HL-60 (cell line): ENCODE data around the gene MTG2.

Experiments
- CTCF ChIP-seq: IDR thresholded peaks from one replicate; pipeline ENCODE4 v1.5.1; 2011; ENCODE audit warnings: low read length, control low read depth, inconsistent platforms; ENCODE audit not compliant: insufficient read depth
- GABPA ChIP-seq: IDR thresholded peaks from 2 replicates; pipeline ENCODE4 v1.6.1; 2012; ENCODE audit warnings: low read depth
- POLR2AphosphoS5 ChIP-seq: IDR thresholded peaks from 2 replicates; pipeline ENCODE4 v1.6.1; 2012; ENCODE audit warnings: low read depth
- SPI1 ChIP-seq: IDR thresholded peaks from 2 replicates; pipeline ENCODE4 v1.6.1; 2012; ENCODE audit warnings: low read depth, mild to moderate bottlenecking, borderline replicate concordance
- TF ChIP-seq, protein P1 (sequence below): IDR thresholded peaks from 2 replicates; pipeline ENCODE4 v1.6.1; 2012; ENCODE audit warnings: low read depth; ENCODE audit not compliant: insufficient replicate concordance

- TF ChIP-seq CTCF (no peak), GABPA (no peak), POLR2AphosphoS5 (no peak), SPI1 (no peak)
- TF ChIP-seq, protein P1, sequence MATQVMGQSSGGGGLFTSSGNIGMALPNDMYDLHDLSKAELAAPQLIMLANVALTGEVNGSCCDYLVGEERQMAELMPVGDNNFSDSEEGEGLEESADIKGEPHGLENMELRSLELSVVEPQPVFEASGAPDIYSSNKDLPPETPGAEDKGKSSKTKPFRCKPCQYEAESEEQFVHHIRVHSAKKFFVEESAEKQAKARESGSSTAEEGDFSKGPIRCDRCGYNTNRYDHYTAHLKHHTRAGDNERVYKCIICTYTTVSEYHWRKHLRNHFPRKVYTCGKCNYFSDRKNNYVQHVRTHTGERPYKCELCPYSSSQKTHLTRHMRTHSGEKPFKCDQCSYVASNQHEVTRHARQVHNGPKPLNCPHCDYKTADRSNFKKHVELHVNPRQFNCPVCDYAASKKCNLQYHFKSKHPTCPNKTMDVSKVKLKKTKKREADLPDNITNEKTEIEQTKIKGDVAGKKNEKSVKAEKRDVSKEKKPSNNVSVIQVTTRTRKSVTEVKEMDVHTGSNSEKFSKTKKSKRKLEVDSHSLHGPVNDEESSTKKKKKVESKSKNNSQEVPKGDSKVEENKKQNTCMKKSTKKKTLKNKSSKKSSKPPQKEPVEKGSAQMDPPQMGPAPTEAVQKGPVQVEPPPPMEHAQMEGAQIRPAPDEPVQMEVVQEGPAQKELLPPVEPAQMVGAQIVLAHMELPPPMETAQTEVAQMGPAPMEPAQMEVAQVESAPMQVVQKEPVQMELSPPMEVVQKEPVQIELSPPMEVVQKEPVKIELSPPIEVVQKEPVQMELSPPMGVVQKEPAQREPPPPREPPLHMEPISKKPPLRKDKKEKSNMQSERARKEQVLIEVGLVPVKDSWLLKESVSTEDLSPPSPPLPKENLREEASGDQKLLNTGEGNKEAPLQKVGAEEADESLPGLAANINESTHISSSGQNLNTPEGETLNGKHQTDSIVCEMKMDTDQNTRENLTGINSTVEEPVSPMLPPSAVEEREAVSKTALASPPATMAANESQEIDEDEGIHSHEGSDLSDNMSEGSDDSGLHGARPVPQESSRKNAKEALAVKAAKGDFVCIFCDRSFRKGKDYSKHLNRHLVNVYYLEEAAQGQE, result no peak
Observed at GRCh38 chr20:62219101-62219991, 36.5 kb downstream of the MTG2 start.
